ENCODE results near the gene SRSF2. TPM values are rescaled to one million over a fixed set of nuclear protein-coding genes. Genes with fewer than 3 reads are reported as not detected.

Gene SRSF2
- total and polyA plus RNA-seq, 9 of the 15 experiments (the other 6 are each of a cell fraction or from before 2014, with no cell fraction given): 161 to 583 (median 393) TPM

DNA sequence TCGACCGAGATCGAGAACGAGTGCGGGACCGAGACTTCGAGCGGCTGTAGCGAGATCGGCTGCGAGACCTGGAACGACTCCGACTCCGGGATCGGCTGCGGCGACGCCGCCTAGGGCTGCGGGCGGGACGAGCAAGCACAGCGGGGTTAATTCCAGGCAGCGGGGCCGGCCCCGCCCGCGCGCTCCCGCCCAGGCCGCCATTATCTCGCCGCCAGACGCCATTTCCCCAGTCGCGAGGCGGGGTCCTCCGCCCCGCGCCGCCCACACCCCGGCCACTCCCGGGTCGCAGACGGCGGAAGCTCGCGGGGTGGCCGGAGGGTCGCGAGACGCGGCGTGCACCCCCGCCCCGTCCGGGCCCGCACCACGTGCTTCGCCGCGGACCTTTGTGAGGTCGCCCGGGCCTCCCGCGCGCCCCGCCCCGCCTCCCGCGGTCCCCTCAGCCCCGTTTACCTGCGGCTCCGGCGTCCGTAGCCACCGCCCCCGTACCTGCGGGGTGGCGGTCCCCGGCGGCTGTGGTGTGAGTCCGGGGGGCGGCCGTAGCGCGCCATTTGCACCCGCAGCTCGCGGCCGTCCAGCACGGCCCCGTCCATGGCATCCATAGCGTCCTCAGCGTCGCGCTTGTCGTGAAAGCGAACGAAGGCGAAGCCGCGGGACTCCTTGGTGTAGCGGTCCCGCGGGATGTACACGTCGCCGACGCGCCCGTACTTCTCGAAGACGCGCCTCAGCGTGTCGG is 616 bp downstream of the SRSF2 start (continued):
- TF ChIP-seq NR2C1 (IDR thresholded peaks at IDR 0.05) (no peak), NR2C1 (tag; IDR thresholded peaks at IDR 0.05) (no peak), RFX7 (CRISPR knock-in tag; IDR thresholded peaks at IDR 0.05) (no peak), U2AF1 (optimal IDR thresholded peaks at IDR 0.05; ENCODE audit: low read depth, low read length) (no peak), ZNF324 (CRISPR knock-in tag; IDR thresholded peaks at IDR 0.05) (no peak), DIDO1 (tag; IDR thresholded peaks at IDR 0.05; ENCODE audit: low read depth) (no peak), ZNF445 (CRISPR knock-in tag; IDR thresholded peaks at IDR 0.05; ENCODE audit: low read depth) (no peak), ZNF263 (CRISPR knock-in tag; IDR thresholded peaks at IDR 0.05; ENCODE audit: borderline replicate concordance) (no peak), MTA3 (IDR thresholded peaks at IDR 0.05; ENCODE audit: borderline replicate concordance) (0 out of 2 replicates have a peak, but pooled peaks have one; percentile 15), ZBTB5 (IDR thresholded peaks at IDR 0.05) (no peak), DACH1 (IDR thresholded peaks at IDR 0.05; ENCODE audit: partially characterized antibody) (no peak), ZBTB17 (CRISPR knock-in tag; IDR thresholded peaks at IDR 0.05) (peak; percentile 70), ZNF274 (IDR thresholded peaks at IDR 0.05; ENCODE audit: borderline replicate concordance, low read depth, low read length) (no peak), SFPQ (IDR thresholded peaks at IDR 0.05; ENCODE audit: low read depth, low read length) (no peak), NR3C1 (CRISPR knock-in tag; IDR thresholded peaks at IDR 0.05) (peak; percentile 22; the same call in 1 of the 2 replicates), ZNF589 (CRISPR knock-in tag; IDR thresholded peaks at IDR 0.05; ENCODE audit: low read depth) (no peak), GTF2B (IDR thresholded peaks at IDR 0.05; ENCODE audit: extremely low read depth, insufficient read length) (no peak), ZNF232 (CRISPR knock-in tag; IDR thresholded peaks at IDR 0.05) (no peak; the same call in 1 of the 2 replicates)
- TF ChIP-seq, protein P1, sequence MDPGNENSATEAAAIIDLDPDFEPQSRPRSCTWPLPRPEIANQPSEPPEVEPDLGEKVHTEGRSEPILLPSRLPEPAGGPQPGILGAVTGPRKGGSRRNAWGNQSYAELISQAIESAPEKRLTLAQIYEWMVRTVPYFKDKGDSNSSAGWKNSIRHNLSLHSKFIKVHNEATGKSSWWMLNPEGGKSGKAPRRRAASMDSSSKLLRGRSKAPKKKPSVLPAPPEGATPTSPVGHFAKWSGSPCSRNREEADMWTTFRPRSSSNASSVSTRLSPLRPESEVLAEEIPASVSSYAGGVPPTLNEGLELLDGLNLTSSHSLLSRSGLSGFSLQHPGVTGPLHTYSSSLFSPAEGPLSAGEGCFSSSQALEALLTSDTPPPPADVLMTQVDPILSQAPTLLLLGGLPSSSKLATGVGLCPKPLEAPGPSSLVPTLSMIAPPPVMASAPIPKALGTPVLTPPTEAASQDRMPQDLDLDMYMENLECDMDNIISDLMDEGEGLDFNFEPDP (CRISPR knock-in tag; IDR thresholded peaks at IDR 0.05): 0 out of 2 replicates have a peak, but pooled peaks have one; percentile 9
- TF ChIP-seq, protein P2, sequence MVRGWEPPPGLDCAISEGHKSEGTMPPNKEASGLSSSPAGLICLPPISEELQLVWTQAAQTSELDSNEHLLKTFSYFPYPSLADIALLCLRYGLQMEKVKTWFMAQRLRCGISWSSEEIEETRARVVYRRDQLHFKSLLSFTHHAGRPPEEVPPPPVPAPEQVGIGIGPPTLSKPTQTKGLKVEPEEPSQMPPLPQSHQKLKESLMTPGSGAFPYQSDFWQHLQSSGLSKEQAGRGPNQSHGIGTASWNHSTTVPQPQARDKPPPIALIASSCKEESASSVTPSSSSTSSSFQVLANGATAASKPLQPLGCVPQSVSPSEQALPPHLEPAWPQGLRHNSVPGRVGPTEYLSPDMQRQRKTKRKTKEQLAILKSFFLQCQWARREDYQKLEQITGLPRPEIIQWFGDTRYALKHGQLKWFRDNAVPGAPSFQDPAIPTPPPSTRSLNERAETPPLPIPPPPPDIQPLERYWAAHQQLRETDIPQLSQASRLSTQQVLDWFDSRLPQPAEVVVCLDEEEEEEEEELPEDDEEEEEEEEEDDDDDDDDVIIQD (CRISPR knock-in tag; IDR thresholded peaks at IDR 0.05): no peak
- TF ChIP-seq, protein P3, sequence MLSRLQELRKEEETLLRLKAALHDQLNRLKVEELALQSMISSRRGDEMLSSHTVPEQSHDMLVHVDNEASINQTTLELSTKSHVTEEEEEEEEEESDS (CRISPR knock-in tag; IDR thresholded peaks at IDR 0.05): no peak

Measured in K562 (cell line).